Activated CD4-positive, alpha-beta T cell treated with anti-CD3 and anti-CD28 coated beads, Interleukin-2, amount 10 ng/mL, durations not matched to agents 7 days and 5 days (primary cell): ENCODE measurements around the gene CSNK2B. TPM values are rescaled to one million over a fixed set of nuclear protein-coding genes. Genes with fewer than 3 reads are reported as not detected.
A peak's percentile ranks its signal among the peaks of the same experiment; 100 is the strongest.

ENCODE experiments used
- CTCF ChIA-PET: fragments of 350-600 bp; sonication (Branson Sonifier 250); formaldehyde crosslinking; loops from one replicate; lab custom pipeline; 2021; ENCODE audit warnings: antibody characterized with exemption; lab: Charles Lee
- POLR2A ChIA-PET: fragments of 350-600 bp; sonication (Branson Sonifier 250); formaldehyde crosslinking; loops from one replicate; lab custom pipeline; 2021; ENCODE audit warnings: antibody characterized with exemption; lab: Charles Lee
- DNase-seq: peaks from one replicate; pipeline ENCODE4 v3.0.0-alpha.2; 2020
- H3K27ac Mint-ChIP-seq: one replicate; pipeline ENCODE4 v1.8.0; 2021; ENCODE audit warnings: mild to moderate bottlenecking, moderate library complexity, mixed read lengths
- H3K27me3 Mint-ChIP-seq: one replicate; pipeline ENCODE4 v1.8.0; 2021; ENCODE audit warnings: mixed read lengths
- H3K36me3 Mint-ChIP-seq: one replicate; pipeline ENCODE4 v1.8.0; 2021; ENCODE audit warnings: low read depth, mixed read lengths
- H3K4me1 Mint-ChIP-seq: one replicate; pipeline ENCODE4 v1.8.0; 2021; ENCODE audit warnings: mixed read lengths
- H3K4me3 Mint-ChIP-seq: one replicate; pipeline ENCODE4 v1.8.0; 2021; ENCODE audit warnings: mild to moderate bottlenecking, moderate library complexity, mixed read lengths
- H3K9me3 Mint-ChIP-seq: one replicate; pipeline ENCODE4 v1.8.0; 2021; ENCODE audit warnings: mixed read lengths
- total RNA-seq, 2 experiments: library from RNA; stranded (reverse); gene quantifications; one replicate each; pipeline ENCODE4 v1.2.3, GENCODE V29; 2021

The CSNK2B gene
- total RNA-seq, 2 experiments from 2014 or later: 218 to 273 TPM

- Mint-ChIP-seq H3K36me3 (peaks cover 76% of the 10 kb centered on the region), H3K4me3 (no peak overlapping the region), H3K27ac (no peak overlapping the region), H3K4me1 (peaks cover 7% of the 10 kb centered on the region), H3K9me3 (no peaks in the 10 kb centered on the region), H3K27me3 (no peaks in the 10 kb centered on the region)
- no peak for DNase-seq
- CTCF ChIA-PET: interaction anchor here (0.6 kb wide), 1 partner anchor 58 kb away, joined by 3 read pairs; no protein-coding TSS in a partner anchor
- POLR2A ChIA-PET: no interaction called here
These were observed 36.9 kb upstream of the CSNK2B start for GRCh38 chr6:31629014-31629413.

GRCh38 chr6:31630177-31630934 lies 35.5 kb upstream of the CSNK2B start:
- DNase-seq: no peak
- H3K4me1 Mint-ChIP-seq: peaks cover 7% of the 10 kb centered on the region
- H3K27me3 Mint-ChIP-seq: no peaks in the 10 kb centered on the region
- no peak overlapping the region for H3K27ac Mint-ChIP-seq
- H3K4me3 Mint-ChIP-seq: no peak overlapping the region
- no peaks in the 10 kb centered on the region for H3K9me3 Mint-ChIP-seq
- H3K36me3 Mint-ChIP-seq: peaks cover 75% of the 10 kb centered on the region
- ChIA-PET CTCF (interaction anchor here (0.6 to 1.3 kb wide), 4 partner anchors 8 to 1325 kb away, joined by 3 to 4 read pairs (median 3); no protein-coding TSS in a partner anchor), POLR2A (interaction anchor here (0.8 kb wide), 1 partner anchor 10 kb away, joined by 3 read pairs; no protein-coding TSS in a partner anchor)

GRCh38 chr6:31631209-31631608 lies 34.7 kb upstream of the CSNK2B start:
- Mint-ChIP-seq H3K4me1 (peaks cover 8% of the 10 kb centered on the region), H3K9me3 (no peaks in the 10 kb centered on the region), H3K27me3 (no peaks in the 10 kb centered on the region), H3K4me3 (no peak overlapping the region), H3K27ac (no peak overlapping the region), H3K36me3 (peaks cover 73% of the 10 kb centered on the region)
- CTCF ChIA-PET: interaction anchor here (0.6 kb wide), 1 partner anchor 1324 kb away, joined by 3 read pairs; no protein-coding TSS in a partner anchor
- no peak for DNase-seq
- POLR2A ChIA-PET: no interaction called here

- ChIA-PET CTCF (no interaction called here), POLR2A (no interaction called here)
- no peak overlapping the region for H3K4me3 Mint-ChIP-seq
- DNase-seq: no peak
- no peaks in the 10 kb centered on the region for H3K9me3 Mint-ChIP-seq
- peaks cover 71% of the 10 kb centered on the region for H3K36me3 Mint-ChIP-seq
- H3K4me1 Mint-ChIP-seq: peaks cover 7% of the 10 kb centered on the region
- H3K27me3 Mint-ChIP-seq: no peaks in the 10 kb centered on the region
- no peak overlapping the region for H3K27ac Mint-ChIP-seq
These were observed 34.1 kb upstream of the CSNK2B start for GRCh38 chr6:31631681-31632278.

- no peak for DNase-seq
- CTCF ChIA-PET: no interaction called here
- Mint-ChIP-seq H3K36me3 (peaks cover 73% of the 10 kb centered on the region), H3K9me3 (no peaks in the 10 kb centered on the region), H3K27ac (no peak overlapping the region), H3K4me3 (no peak overlapping the region), H3K4me1 (peaks cover 4% of the 10 kb centered on the region), H3K27me3 (no peaks in the 10 kb centered on the region)
- POLR2A ChIA-PET: no interaction called here
These were observed 33.5 kb upstream of the CSNK2B start for GRCh38 chr6:31632279-31632946.

GRCh38 chr6:31633447-31633846 lies 32.4 kb upstream of the CSNK2B start:
- ChIA-PET POLR2A (no interaction called here), CTCF (no interaction called here)
- Mint-ChIP-seq H3K36me3 (peaks cover 64% of the 10 kb centered on the region), H3K27ac (no peak overlapping the region), H3K27me3 (no peaks in the 10 kb centered on the region), H3K4me1 (peaks cover 1% of the 10 kb centered on the region), H3K4me3 (no peak overlapping the region), H3K9me3 (no peaks in the 10 kb centered on the region)
- no peak for DNase-seq

GRCh38 chr6:31634131-31634530 lies 31.7 kb upstream of the CSNK2B start:
- CTCF ChIA-PET: interaction anchor here (1.0 to 1.5 kb wide), 2 partner anchors 17 to 83 kb away, joined by 3 to 4 read pairs; no protein-coding TSS in a partner anchor
- Mint-ChIP-seq H3K27ac (no peak overlapping the region), H3K9me3 (no peaks in the 10 kb centered on the region), H3K4me1 (peaks cover 1% of the 10 kb centered on the region), H3K36me3 (peaks cover 63% of the 10 kb centered on the region), H3K27me3 (no peaks in the 10 kb centered on the region), H3K4me3 (no peak overlapping the region)
- no peak for DNase-seq
- POLR2A ChIA-PET: interaction anchor here (1.2 kb wide), 1 partner anchor 29 kb away, joined by 4 read pairs; no protein-coding TSS in a partner anchor

- no peak for DNase-seq
- POLR2A ChIA-PET: interaction anchor here (1.2 kb wide), 1 partner anchor 28 kb away, joined by 4 read pairs; no protein-coding TSS in a partner anchor
- CTCF ChIA-PET: interaction anchor here (0.5 to 1.5 kb wide), 5 partner anchors 13 to 161 kb away, joined by 3 to 6 read pairs (median 3); no protein-coding TSS in a partner anchor
- no peak overlapping the region for H3K4me3 Mint-ChIP-seq
- H3K27ac Mint-ChIP-seq: no peak overlapping the region
- H3K9me3 Mint-ChIP-seq: no peaks in the 10 kb centered on the region
- H3K36me3 Mint-ChIP-seq: peaks cover 60% of the 10 kb centered on the region
- H3K4me1 Mint-ChIP-seq: peaks cover 4% of the 10 kb centered on the region
- H3K27me3 Mint-ChIP-seq: no peaks in the 10 kb centered on the region
These were observed 30.8 kb upstream of the CSNK2B start for GRCh38 chr6:31634969-31635575.

- POLR2A ChIA-PET: no interaction called here
- no peak overlapping the region for H3K4me3 Mint-ChIP-seq
- no peaks in the 10 kb centered on the region for H3K9me3 Mint-ChIP-seq
- peaks cover 4% of the 10 kb centered on the region for H3K4me1 Mint-ChIP-seq
- H3K36me3 Mint-ChIP-seq: peaks cover 61% of the 10 kb centered on the region
- H3K27ac Mint-ChIP-seq: peak overlapping the region; percentile 62
- CTCF ChIA-PET: interaction anchor here (0.6 to 1.5 kb wide), 4 partner anchors 11 to 17 kb away, joined by 3 to 6 read pairs (median 5); no protein-coding TSS in a partner anchor
- no peaks in the 10 kb centered on the region for H3K27me3 Mint-ChIP-seq
- no peak for DNase-seq
These were observed 28.9 kb upstream of the CSNK2B start for GRCh38 chr6:31636698-31637596.

GRCh38 chr6:31639043-31639442 lies 26.8 kb upstream of the CSNK2B start:
- ChIA-PET POLR2A (no interaction called here), CTCF (interaction anchor here (1.0 to 1.2 kb wide), 3 partner anchors 9 to 59 kb away, joined by 3 read pairs; no protein-coding TSS in a partner anchor)
- no peak for DNase-seq
- peaks cover 4% of the 10 kb centered on the region for H3K4me1 Mint-ChIP-seq
- no peak overlapping the region for H3K27ac Mint-ChIP-seq
- peaks cover 54% of the 10 kb centered on the region for H3K36me3 Mint-ChIP-seq
- H3K4me3 Mint-ChIP-seq: no peak overlapping the region
- no peaks in the 10 kb centered on the region for H3K27me3 Mint-ChIP-seq
- no peaks in the 10 kb centered on the region for H3K9me3 Mint-ChIP-seq

- no peak for DNase-seq
- H3K4me3 Mint-ChIP-seq: no peak overlapping the region
- peaks cover 4% of the 10 kb centered on the region for H3K4me1 Mint-ChIP-seq
- no peak overlapping the region for H3K27ac Mint-ChIP-seq
- H3K36me3 Mint-ChIP-seq: peaks cover 51% of the 10 kb centered on the region
- POLR2A ChIA-PET: no interaction called here
- H3K27me3 Mint-ChIP-seq: no peaks in the 10 kb centered on the region
- H3K9me3 Mint-ChIP-seq: no peaks in the 10 kb centered on the region
- CTCF ChIA-PET: interaction anchor here (0.7 to 1.2 kb wide), 3 partner anchors 14 to 241 kb away, joined by 3 read pairs; no protein-coding TSS in a partner anchor
These were observed 26.4 kb upstream of the CSNK2B start for GRCh38 chr6:31639449-31639861.
